B cell (primary cell): ENCODE data around the gene PRKCA. TPM values are rescaled to one million over a fixed set of nuclear protein-coding genes. Genes with fewer than 3 reads are reported as not detected.

Experiments
- ATAC-seq: fragments of 200-7000 bp; cut with Tn5 transposase; one replicate; pipeline ENCODE4 v1.10.0; 2021; ENCODE audit warnings: low read depth, mild to moderate bottlenecking, moderate number of reproducible peaks, moderate library complexity
- CTCF ChIA-PET: fragments of 350-600 bp; sonication (Branson Sonifier 250); formaldehyde crosslinking; loops from one replicate; lab custom pipeline; 2021; ENCODE audit warnings: antibody characterized with exemption, inconsistent platforms; lab: Charles Lee
- POLR2A ChIA-PET: fragments of 350-600 bp; sonication (Branson Sonifier 250); formaldehyde crosslinking; loops from one replicate; lab custom pipeline; 2021; ENCODE audit warnings: antibody characterized with exemption; lab: Charles Lee
- DNase-seq: peaks from one replicate; pipeline ENCODE4 v3.0.0; 2013
- H2AFZ ChIP-seq: 2 replicates; pipeline ENCODE4 v1.6.1; 2012; ENCODE audit warnings: mild to moderate bottlenecking, low read depth, low read length; ENCODE audit not compliant: insufficient read depth, poor library complexity, severe bottlenecking
- H3K27ac ChIP-seq, 2 donors: 1 replicate in 1 of 2; 2 replicates in 1 of 2; pipeline ENCODE4 v1.5.1; 2012 to 2013; ENCODE audit warnings: low read length in 2 of 2, mild to moderate bottlenecking in 2 of 2, moderate library complexity in 1 of 2
- H3K27me3 ChIP-seq, 4 experiments: fragments of 200-600 bp in 1 of 4; sonication (generic) in 1 of 4; replicated peaks in 1 of 4; 1 replicate in 2 of 4; 2 replicates in 2 of 4; pipeline versions ENCODE4 v1.6.1 to v1.7.0; 2013 to 2016; ENCODE audit warnings: low read length in 3 of 4, mild to moderate bottlenecking in 2 of 4, mixed read lengths in 1 of 4, moderate library complexity in 1 of 4; ENCODE audit not compliant: insufficient read depth in 4 of 4, control insufficient read depth in 3 of 4; ENCODE audit errors: control extremely low read depth in 1 of 4
- H3K36me3 ChIP-seq, 2 experiments: replicated peaks in 1 of 2; 1 replicate in 1 of 2; 2 replicates in 1 of 2; pipeline versions ENCODE4 v1.6.1 to v1.7.1; 2013; ENCODE audit warnings: low read length in 1 of 2; ENCODE audit not compliant: insufficient read depth in 2 of 2, control insufficient read depth in 1 of 2; ENCODE audit errors: control extremely low read depth in 1 of 2, extremely low read depth in 1 of 2
- H3K4me1 ChIP-seq, 2 donors: fragments of 200-600 bp in 1 of 2; sonication (generic) in 1 of 2; 1 replicate in 1 of 2; 2 replicates in 1 of 2; pipeline versions ENCODE4 v1.5.1 to v1.6.1; 2013 to 2017; ENCODE audit warnings: low read length in 2 of 2; ENCODE audit not compliant: control insufficient read depth in 2 of 2, insufficient read depth in 2 of 2
- H3K4me2 ChIP-seq: replicated peaks from 2 replicates; pipeline ENCODE3; 2012; ENCODE audit warnings: mild to moderate bottlenecking, low read depth, low read length; ENCODE audit not compliant: poor library complexity, severe bottlenecking
- H3K4me3 ChIP-seq, 5 experiments: fragments of 200-600 bp in 1 of 5; sonication (generic) in 1 of 5; 1 replicate in 3 of 5; 2 replicates in 2 of 5; pipeline versions ENCODE4 v1.5.1 to v1.7.0; 2011 to 2016; ENCODE audit warnings: low read length in 4 of 5, mild to moderate bottlenecking in 4 of 5, low read depth in 2 of 5, control low read depth in 1 of 5, moderate library complexity in 1 of 5; ENCODE audit not compliant: insufficient read depth in 1 of 5; ENCODE audit errors: control extremely low read depth in 1 of 5, extremely low read depth in 1 of 5
- H3K79me2 ChIP-seq: fragments of 200-600 bp; sonication (generic); one replicate; pipeline ENCODE4 v1.6.0; 2016; ENCODE audit warnings: low read length; ENCODE audit not compliant: control insufficient read depth, insufficient read depth
- H3K9ac ChIP-seq: fragments of 200-600 bp; sonication (generic); 2 replicates; pipeline ENCODE4 v1.6.1; 2017; ENCODE audit warnings: mild to moderate bottlenecking, low read length, moderate library complexity
- H3K9me3 ChIP-seq, 3 donors: one replicate each; pipeline versions ENCODE4 v1.6.1 to v1.7.1; 2013; ENCODE audit warnings: low read length in 2 of 3; ENCODE audit not compliant: control insufficient read depth in 2 of 3, insufficient read depth in 1 of 3; ENCODE audit errors: control extremely low read depth in 1 of 3
- H4K20me1 ChIP-seq: 2 replicates; pipeline ENCODE4 v1.6.0; 2012; ENCODE audit warnings: mild to moderate bottlenecking, low read length; ENCODE audit not compliant: insufficient read depth, control insufficient read depth, poor library complexity, severe bottlenecking
- H3K27ac Mint-ChIP-seq: one replicate; pipeline ENCODE4 v1.8.0; 2021; ENCODE audit warnings: mixed read lengths
- H3K27me3 Mint-ChIP-seq: one replicate; pipeline ENCODE4 v1.8.0; 2021; ENCODE audit warnings: mixed read lengths
- H3K4me1 Mint-ChIP-seq: one replicate; pipeline ENCODE4 v1.8.0; 2021; ENCODE audit warnings: mixed read lengths
- H3K4me3 Mint-ChIP-seq: one replicate; pipeline ENCODE4 v1.8.0; 2021; ENCODE audit warnings: mixed read lengths
- H3K9me3 Mint-ChIP-seq: one replicate; pipeline ENCODE4 v1.8.0; 2022; ENCODE audit warnings: mixed read lengths; ENCODE audit not compliant: insufficient read depth
- EZH2 ChIP-seq: IDR thresholded peaks from 2 replicates; pipeline ENCODE4 v1.6.1; 2012; ENCODE audit warnings: borderline replicate concordance, low read depth, mild to moderate bottlenecking, moderate library complexity, low read length; ENCODE audit not compliant: insufficient read depth, poor library complexity, severe bottlenecking
- WGBS: methylation state at CpG from one replicate; pipeline ENCODE4 v1.1.5; 2013; ENCODE audit warnings: missing lambda C conversion rate; ENCODE audit not compliant: insufficient coverage; 5-methylcytosine and 5-hydroxymethylcytosine counted together
- intact Hi-C: fragments of 100-400 bp; cut with micrococcal nuclease; formaldehyde crosslinking; loops from one replicate; pipeline ENCODE4 v1.10.0; 2022
- polyA plus RNA-seq: library from polyadenylated mRNA; depleted of rRNA; stranded (reverse); fragments of >200 nt; gene quantifications from 2 replicates; pipeline ENCODE4 v1.2.3, GENCODE V29; 2012
- total RNA-seq, 2 donors: library from RNA; stranded (reverse); fragments of 120-200 nt in 1 of 2; gene quantifications; 1 replicate in 1 of 2; 2 replicates in 1 of 2; pipeline versions ENCODE4 v1.2.3 to v1.2.4, GENCODE V29; 2013 to 2022
- TF ChIP-seq, protein P1 (sequence below): fragments of 200-600 bp; IDR thresholded peaks from one replicate; pipeline ENCODE4 v1.8.0; 2022; ENCODE audit warnings: antibody characterized with exemption, mild to moderate bottlenecking

PRKCA gene
- total and polyA plus RNA-seq, 2 donors (not counting 1 experiment from before 2014, with no cell fraction given), result 0.33 to 7.7 TPM

DNA sequence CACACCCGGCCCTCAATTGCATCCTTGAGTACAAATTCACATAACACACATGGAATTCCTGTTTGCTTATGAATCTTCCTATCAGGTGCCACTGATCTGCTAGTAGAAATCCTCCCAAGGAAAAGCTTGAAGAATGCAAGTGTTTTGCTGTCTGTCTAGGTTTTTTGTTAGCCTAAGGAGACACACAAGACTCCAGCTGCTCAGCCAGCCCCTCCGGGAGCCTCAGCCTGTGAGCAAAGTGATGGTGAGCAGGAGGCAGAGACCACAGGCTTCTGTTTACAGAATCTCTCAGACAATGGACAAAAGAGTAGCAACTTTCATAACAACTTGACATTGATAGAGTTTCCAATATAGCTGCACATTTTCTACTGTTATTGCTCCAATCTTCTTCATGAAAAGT, 18.4 kb upstream of the PRKCA start:
- intact Hi-C loops, result no loop called here
- H3K4me3 ChIP-seq, result no peak overlapping the region
- ATAC-seq (no peak), DNase-seq (no peak)
- Mint-ChIP-seq H3K9me3 (no peaks in the 10 kb centered on the region), H3K4me1 (no peaks in the 10 kb centered on the region), H3K27ac (no peak overlapping the region), H3K4me3 (no peak overlapping the region), H3K27me3 (peaks cover 26% of the 10 kb centered on the region)
- no peaks in the 10 kb centered on the region for H3K36me3 ChIP-seq
- 88% methylated on average over 1 of the region's 2 CpGs for WGBS
- TF ChIP-seq, protein P1, sequence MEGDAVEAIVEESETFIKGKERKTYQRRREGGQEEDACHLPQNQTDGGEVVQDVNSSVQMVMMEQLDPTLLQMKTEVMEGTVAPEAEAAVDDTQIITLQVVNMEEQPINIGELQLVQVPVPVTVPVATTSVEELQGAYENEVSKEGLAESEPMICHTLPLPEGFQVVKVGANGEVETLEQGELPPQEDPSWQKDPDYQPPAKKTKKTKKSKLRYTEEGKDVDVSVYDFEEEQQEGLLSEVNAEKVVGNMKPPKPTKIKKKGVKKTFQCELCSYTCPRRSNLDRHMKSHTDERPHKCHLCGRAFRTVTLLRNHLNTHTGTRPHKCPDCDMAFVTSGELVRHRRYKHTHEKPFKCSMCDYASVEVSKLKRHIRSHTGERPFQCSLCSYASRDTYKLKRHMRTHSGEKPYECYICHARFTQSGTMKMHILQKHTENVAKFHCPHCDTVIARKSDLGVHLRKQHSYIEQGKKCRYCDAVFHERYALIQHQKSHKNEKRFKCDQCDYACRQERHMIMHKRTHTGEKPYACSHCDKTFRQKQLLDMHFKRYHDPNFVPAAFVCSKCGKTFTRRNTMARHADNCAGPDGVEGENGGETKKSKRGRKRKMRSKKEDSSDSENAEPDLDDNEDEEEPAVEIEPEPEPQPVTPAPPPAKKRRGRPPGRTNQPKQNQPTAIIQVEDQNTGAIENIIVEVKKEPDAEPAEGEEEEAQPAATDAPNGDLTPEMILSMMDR, result no peak
- H4K20me1 ChIP-seq, result no peaks in the 10 kb centered on the region
- CTCF ChIA-PET, result no interaction called here
- H3K27ac ChIP-seq, result no peak overlapping the region
- H3K9me3 ChIP-seq, result peaks cover 0 to 2% (median 0%) of the 10 kb centered on the region in 3 donors
- no peaks in the 10 kb centered on the region for H3K27me3 ChIP-seq
- no peaks in the 10 kb centered on the region for H3K79me2 ChIP-seq
- POLR2A ChIA-PET, result no interaction called here
- no peak overlapping the region for H3K9ac ChIP-seq
- H3K4me1 ChIP-seq, result no peaks in the 10 kb centered on the region
- no peak overlapping the region for H3K4me2 ChIP-seq
- no peak overlapping the region for H2AFZ ChIP-seq

DNA sequence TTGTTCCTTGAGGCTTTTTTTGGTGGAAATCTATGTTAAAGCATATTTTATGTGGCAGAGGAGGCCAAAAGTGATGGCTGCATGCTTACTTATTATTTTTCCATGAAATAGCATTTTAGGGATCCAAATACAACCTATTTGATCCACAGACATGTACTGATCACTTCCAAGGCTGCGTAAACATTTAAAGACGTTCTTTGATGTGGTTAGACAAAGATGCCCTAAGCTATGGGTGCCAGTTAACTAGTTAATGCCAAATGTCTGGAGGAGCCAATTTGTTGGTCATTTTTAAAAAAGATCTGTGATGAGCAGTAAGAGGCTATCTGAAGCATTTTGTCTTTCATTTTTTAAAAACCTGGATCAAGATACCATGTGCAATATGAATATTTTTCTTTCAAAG, 17.3 kb upstream of the PRKCA start:
- Mint-ChIP-seq H3K4me3 (no peak overlapping the region), H3K27me3 (peaks cover 26% of the 10 kb centered on the region), H3K4me1 (no peaks in the 10 kb centered on the region), H3K9me3 (no peaks in the 10 kb centered on the region), H3K27ac (no peak overlapping the region)
- no peaks in the 10 kb centered on the region for H4K20me1 ChIP-seq
- TF ChIP-seq, protein P1, result no peak
- no peak for TF ChIP-seq EZH2
- H3K27ac ChIP-seq, result no peak overlapping the region
- no peak overlapping the region for H3K9ac ChIP-seq
- WGBS, result no CpG with 5 or more reads among the region's 2 CpGs
- H3K4me1 ChIP-seq, result no peaks in the 10 kb centered on the region
- intact Hi-C loops, result no loop called here
- ATAC-seq (no peak), DNase-seq (no peak)
- H3K79me2 ChIP-seq, result no peaks in the 10 kb centered on the region
- ChIA-PET CTCF (no interaction called here), POLR2A (no interaction called here)
- H3K36me3 ChIP-seq, result no peaks in the 10 kb centered on the region
- H3K9me3 ChIP-seq, result peaks cover 0 to 2% (median 0%) of the 10 kb centered on the region in 3 donors
- no peak overlapping the region for H3K4me3 ChIP-seq
- no peaks in the 10 kb centered on the region for H3K27me3 ChIP-seq
- no peak overlapping the region for H3K4me2 ChIP-seq
- no peak overlapping the region for H2AFZ ChIP-seq
